Bronchial epithelial cell (primary cell): ENCODE results near the gene VPS4B. TPM values are rescaled to one million over a fixed set of nuclear protein-coding genes. Genes with fewer than 3 reads are reported as not detected.
A peak's percentile ranks its signal among the peaks of the same experiment; 100 is the strongest.

ENCODE experiments used
- DNase-seq: peaks from one replicate; pipeline ENCODE4 v3.0.0-alpha.2; 2010; ENCODE audit warnings: low read depth
- FAIRE-seq: peaks from 2 replicates; lab custom pipeline; 2011; peaks lifted over from hg19 to GRCh38; lab: Jason Lieb, UNC
- H3K27me3 ChIP-seq: 2 replicates; pipeline ENCODE4 v1.5.1; 2011; ENCODE audit warnings: low read length; ENCODE audit not compliant: control insufficient read depth, insufficient read depth
- H3K36me3 ChIP-seq: 2 replicates; pipeline ENCODE4 v1.5.1; 2011; ENCODE audit warnings: low read length; ENCODE audit not compliant: control insufficient read depth, insufficient read depth
- H3K4me3 ChIP-seq: 2 replicates; pipeline ENCODE4 v1.5.1; 2011; ENCODE audit warnings: mild to moderate bottlenecking, low read depth, low read length, control low read depth
- total RNA-seq: library from RNA; depleted of rRNA; stranded (reverse); fragments of >200 nt; gene quantifications from 2 replicates; pipeline ENCODE4 v1.2.1, GENCODE V29; 2014
- TF ChIP-seq, protein P1 (sequence below): IDR thresholded peaks from 2 replicates; pipeline ENCODE4 v1.5.1; 2011; ENCODE audit warnings: mild to moderate bottlenecking, moderate library complexity, low read length, control low read depth, inconsistent platforms; ENCODE audit not compliant: insufficient read depth, severe bottlenecking

VPS4B gene
- total RNA-seq, 1 donor from 2014 or later = 120 TPM

DNA sequence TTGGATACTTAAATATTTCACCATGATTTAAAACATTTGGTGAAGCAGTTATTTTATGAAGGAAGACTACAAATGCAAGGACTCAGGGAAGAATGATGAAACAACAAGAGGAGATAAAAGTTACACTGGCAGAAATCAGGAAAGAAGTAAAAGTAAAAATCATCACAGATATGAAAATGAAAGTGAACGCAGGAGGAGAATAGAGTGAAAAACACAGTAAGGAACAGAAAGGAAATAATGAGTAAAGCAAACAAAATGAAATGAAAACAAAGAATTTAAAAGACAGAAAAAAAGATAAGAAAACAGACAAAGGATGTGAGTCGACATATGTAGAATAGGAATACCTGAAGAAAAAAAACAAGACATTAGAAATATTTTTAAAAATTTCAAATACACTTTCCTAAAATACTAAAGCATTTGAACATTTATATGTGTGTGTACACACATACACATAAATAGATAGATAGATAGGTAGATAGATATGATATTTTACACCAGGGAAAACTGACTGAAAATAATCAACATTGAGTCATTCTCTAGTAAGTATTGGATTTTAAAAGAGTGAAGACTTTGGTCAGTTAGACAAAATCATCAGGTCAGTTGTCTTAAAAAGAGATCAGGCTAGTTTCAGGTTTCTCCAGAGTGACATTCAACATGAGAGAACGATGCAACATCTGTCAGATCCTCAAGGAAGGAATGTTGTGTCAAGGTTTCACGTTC lies 43.2 kb downstream of the VPS4B start:
- DNase-seq (peak; percentile 8), FAIRE-seq (no peak)
- no peaks in the 10 kb centered on the region for H3K27me3 ChIP-seq
- no peaks in the 10 kb centered on the region for H3K36me3 ChIP-seq
- TF ChIP-seq, protein P1, sequence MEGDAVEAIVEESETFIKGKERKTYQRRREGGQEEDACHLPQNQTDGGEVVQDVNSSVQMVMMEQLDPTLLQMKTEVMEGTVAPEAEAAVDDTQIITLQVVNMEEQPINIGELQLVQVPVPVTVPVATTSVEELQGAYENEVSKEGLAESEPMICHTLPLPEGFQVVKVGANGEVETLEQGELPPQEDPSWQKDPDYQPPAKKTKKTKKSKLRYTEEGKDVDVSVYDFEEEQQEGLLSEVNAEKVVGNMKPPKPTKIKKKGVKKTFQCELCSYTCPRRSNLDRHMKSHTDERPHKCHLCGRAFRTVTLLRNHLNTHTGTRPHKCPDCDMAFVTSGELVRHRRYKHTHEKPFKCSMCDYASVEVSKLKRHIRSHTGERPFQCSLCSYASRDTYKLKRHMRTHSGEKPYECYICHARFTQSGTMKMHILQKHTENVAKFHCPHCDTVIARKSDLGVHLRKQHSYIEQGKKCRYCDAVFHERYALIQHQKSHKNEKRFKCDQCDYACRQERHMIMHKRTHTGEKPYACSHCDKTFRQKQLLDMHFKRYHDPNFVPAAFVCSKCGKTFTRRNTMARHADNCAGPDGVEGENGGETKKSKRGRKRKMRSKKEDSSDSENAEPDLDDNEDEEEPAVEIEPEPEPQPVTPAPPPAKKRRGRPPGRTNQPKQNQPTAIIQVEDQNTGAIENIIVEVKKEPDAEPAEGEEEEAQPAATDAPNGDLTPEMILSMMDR = no peak
- H3K4me3 ChIP-seq = no peak overlapping the region

DNA sequence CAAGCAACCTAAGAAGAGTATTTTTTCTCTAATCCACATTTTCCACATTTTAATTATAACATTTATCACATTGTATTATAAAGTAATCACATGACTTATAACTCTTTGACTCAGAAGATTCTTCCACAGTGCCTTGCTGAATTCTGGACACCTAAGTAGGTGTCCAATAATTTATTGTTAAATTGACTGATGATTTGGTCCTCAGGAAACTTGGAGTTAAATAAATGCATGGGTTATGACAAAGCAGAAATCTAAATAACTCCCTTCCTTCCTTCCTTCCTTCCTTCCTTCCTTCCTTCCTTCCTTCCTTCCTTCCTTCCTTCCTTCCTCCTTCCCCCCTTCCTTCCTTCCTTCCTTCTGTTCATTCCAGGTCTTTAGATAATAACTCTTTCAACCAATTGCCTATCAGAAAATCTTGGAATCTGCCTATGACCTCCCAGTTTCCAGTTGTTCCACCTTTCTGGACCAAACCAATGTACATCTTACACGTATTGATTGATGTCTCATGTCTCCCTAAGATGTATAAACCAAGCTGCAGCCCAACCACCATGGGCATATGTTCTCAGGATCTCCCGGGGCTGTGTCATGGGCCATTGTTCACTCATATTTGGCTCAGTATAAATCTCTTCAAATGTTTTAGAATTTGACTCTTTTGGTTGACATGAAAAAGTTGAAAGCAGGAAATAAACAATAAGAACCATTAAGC lies 44.8 kb downstream of the VPS4B start:
- H3K36me3 ChIP-seq = no peaks in the 10 kb centered on the region
- no peak overlapping the region for H3K4me3 ChIP-seq
- TF ChIP-seq, protein P1 = no peak
- no peak for FAIRE-seq
- no peaks in the 10 kb centered on the region for H3K27me3 ChIP-seq
- DNase-seq = no peak

DNA sequence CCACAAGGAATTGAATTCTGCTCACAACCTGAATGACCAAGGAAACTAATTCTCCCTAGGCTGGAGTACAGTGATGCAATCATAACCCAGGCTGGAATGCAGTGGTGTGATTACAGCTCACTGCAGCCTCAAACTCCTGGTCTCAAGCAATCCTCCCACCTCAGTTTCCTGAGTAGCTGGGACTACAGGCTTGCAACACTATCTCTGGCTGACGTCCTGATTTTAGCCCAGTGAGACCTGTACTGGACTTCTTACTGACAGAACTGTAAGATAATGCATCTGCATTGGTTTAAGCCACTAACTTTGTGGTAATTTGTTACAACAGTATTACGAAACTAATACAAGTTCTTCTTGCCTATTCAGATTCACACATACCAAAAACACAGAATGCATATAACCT lies 45.7 kb downstream of the VPS4B start:
- peak; percentile 13 for DNase-seq
- H3K36me3 ChIP-seq = no peaks in the 10 kb centered on the region
- no peak for FAIRE-seq
- no peaks in the 10 kb centered on the region for H3K27me3 ChIP-seq
- H3K4me3 ChIP-seq = no peak overlapping the region
- TF ChIP-seq, protein P1 = no peak

DNA sequence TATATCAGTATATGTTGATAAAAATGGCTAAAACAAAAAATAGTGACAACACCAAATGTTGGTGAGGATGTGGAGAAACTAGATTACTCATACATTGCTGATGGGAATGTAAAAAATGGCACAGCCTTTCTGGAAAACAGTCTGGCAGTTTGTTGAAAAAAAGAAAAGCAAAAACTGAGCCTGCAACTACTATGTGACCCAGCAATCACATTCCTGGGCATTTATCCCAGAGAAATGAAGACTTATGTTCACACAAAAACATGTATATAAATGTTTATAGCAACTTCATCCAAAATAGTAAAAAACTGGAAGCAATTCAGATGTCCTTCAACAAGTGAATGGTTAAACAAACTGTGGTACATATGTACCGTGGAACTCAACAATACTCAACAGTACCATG lies 47.7 kb downstream of the VPS4B start:
- no peak for DNase-seq
- no peaks in the 10 kb centered on the region for H3K36me3 ChIP-seq
- no peak overlapping the region for H3K4me3 ChIP-seq
- TF ChIP-seq, protein P1 = no peak
- no peaks in the 10 kb centered on the region for H3K27me3 ChIP-seq
- FAIRE-seq = no peak

DNA sequence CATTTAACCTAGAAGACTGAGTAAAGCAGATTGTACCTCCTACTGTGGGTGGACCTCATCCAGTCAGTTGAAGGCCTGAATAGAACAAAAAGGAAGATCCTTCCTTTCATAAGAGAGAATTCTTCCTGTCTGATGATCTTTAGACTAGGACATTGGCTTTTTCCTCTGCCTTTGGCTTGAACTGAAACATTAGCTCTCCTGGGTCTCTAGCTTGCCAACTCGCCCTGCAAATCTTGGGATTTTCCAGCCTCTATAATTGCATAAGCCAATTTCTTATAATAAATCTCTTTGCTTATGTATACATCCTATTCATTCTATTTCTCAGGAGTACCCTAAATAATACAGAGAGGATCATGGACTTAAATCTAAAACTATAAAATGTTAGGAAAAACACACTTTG lies 49.1 kb downstream of the VPS4B start:
- Histone ChIP-seq H3K27me3 (no peaks in the 10 kb centered on the region), H3K4me3 (no peak overlapping the region), H3K36me3 (no peaks in the 10 kb centered on the region)
- no peak for FAIRE-seq
- DNase-seq = no peak
- TF ChIP-seq, protein P1 = no peak

DNA sequence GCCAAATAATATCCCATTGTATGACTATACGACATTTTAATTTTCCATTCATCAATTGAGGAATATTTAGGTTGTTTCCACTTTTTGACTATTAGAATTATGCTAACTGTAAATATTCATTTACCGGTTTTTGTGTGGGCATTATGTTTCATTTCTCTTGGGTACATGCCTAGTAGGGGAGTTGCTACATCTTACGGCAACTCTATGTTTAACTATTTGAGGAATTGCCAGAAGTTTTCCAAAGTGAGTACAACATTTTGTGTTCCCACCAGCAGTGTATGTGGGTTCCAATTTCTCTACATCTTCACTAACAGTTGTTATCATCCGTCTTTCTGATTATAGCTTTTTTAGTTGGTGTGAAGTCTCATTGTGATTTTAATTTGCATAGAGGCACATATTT lies 53.7 kb downstream of the VPS4B start:
- no peak overlapping the region for H3K4me3 ChIP-seq
- no peak for FAIRE-seq
- no peak for DNase-seq
- no peaks in the 10 kb centered on the region for H3K27me3 ChIP-seq
- no peaks in the 10 kb centered on the region for H3K36me3 ChIP-seq
- TF ChIP-seq, protein P1 = no peak
